Heart right ventricle (tissue), 16 donors: ENCODE data around the gene KRTAP22-1. TPM values are rescaled to one million over a fixed set of nuclear protein-coding genes. Genes with fewer than 3 reads are reported as not detected.

Experiments
- ATAC-seq, 8 donors: fragments of 200-7000 bp; cut with Tn5 transposase; one replicate each; pipeline ENCODE4 v1.9.1; 2020; ENCODE audit warnings: mild to moderate bottlenecking in 8 of 8, moderate library complexity in 8 of 8, moderate number of reproducible peaks in 1 of 8
- DNase-seq, 2 donors: peaks; one replicate each; pipeline ENCODE4 v3.0.0-alpha.2; 2020
- H3K27ac ChIP-seq, 10 donors: fragments of 200-600 bp; sonication (generic) in 2 of 10; one replicate each; pipeline versions ENCODE4 v1.5.0 to v1.8.0; 2020 to 2022; ENCODE audit warnings: mild to moderate bottlenecking in 3 of 10
- H3K27me3 ChIP-seq, 7 donors: fragments of 200-600 bp; one replicate each; pipeline ENCODE4 v1.8.0; 2021 to 2022; ENCODE audit warnings: mild to moderate bottlenecking in 2 of 7
- H3K36me3 ChIP-seq, 9 donors: fragments of 200-600 bp; sonication (generic) in 1 of 9; one replicate each; pipeline versions ENCODE4 v1.5.0 to v1.8.0; 2020 to 2022; ENCODE audit warnings: mild to moderate bottlenecking in 2 of 9
- H3K4me1 ChIP-seq, 9 donors: fragments of 200-600 bp; sonication (generic) in 1 of 9; one replicate each; pipeline versions ENCODE4 v1.5.0 to v1.8.0; 2020 to 2022; ENCODE audit warnings: mild to moderate bottlenecking in 4 of 9
- H3K4me3 ChIP-seq, 10 donors: fragments of 200-600 bp; sonication (generic) in 2 of 10; one replicate each; pipeline versions ENCODE4 v1.5.0 to v1.8.0; 2020 to 2022; ENCODE audit warnings: mild to moderate bottlenecking in 7 of 10, moderate library complexity in 2 of 10
- H3K9me3 ChIP-seq, 11 donors: fragments of 200-600 bp in 10 of 11; sonication (generic) in 2 of 11; one replicate each; pipeline versions ENCODE4 v1.5.0 to v1.8.0; 2013 to 2022; ENCODE audit warnings: mild to moderate bottlenecking in 2 of 11, control low read depth in 1 of 11, moderate library complexity in 1 of 11
- CTCF ChIP-seq, 9 donors: fragments of 200-600 bp; sonication (generic) in 2 of 9; IDR thresholded peaks; one replicate each; pipeline versions ENCODE4 v1.5.0 to v1.8.0; 2021 to 2022; ENCODE audit warnings: antibody characterized with exemption in 9 of 9, mild to moderate bottlenecking in 5 of 9, moderate library complexity in 1 of 9
- WGBS, 2 donors: extraction: QIAGEN DNeasy Blood & Tissue Kit; methylation state at CpG; one replicate each; pipeline ENCODE4 v1.1.7; 2013; ENCODE audit warnings: inconsistent platforms in 1 of 2; 5-methylcytosine and 5-hydroxymethylcytosine counted together
- intact Hi-C, 10 donors: fragments of 100-400 bp; cut with DNase I; formaldehyde crosslinking; loops; one replicate each; pipeline versions ENCODE4 v1.11.1 to v1.14.2; 2022
- polyA plus RNA-seq, 2 donors: library from polyadenylated mRNA; stranded (reverse); fragments of 200-250 nt; gene quantifications; one replicate each; pipeline ENCODE4 v1.2.3, GENCODE V29; 2013
- total RNA-seq, 10 donors: library from RNA; stranded (reverse); fragmentation: NEBNext Ultra II Directional in 3 of 10; extraction: Animal tissue kit (Norgen Biotek cat#: 25700) in 3 of 10; gene quantifications; one replicate each; pipeline versions ENCODE4 v1.2.1 to v1.2.4, GENCODE V29; 2021 to 2023
- donor health status: Arrhythmogenic right ventricular cardiomyopathy.
- donor health status: ischemic (EF 13 %, LVEDD 7.1; RV severe dilation, severe dysfunction).
- donor health status: healthy with polysubstance abuse.
- donor health status: DM: no; HTN: yes; CAD: no.
- donor health status: DM: no; HTN: no; CAD: no.
- donor health status: ischemic (EF 25% LVEDD 6.9; RV normal size, moderate dysfunction).
- donor health status: ischemic (EF 25% LVEDD 5.7; RV mildly dilated, moderate dysfunction).
- donor health status: healthy.
- donor health status: DM: yes; HTN: yes; CAD: no.
- donor health status: Ischemic cardiomyopathy.
- donor health status: ischemic (EF 35%, LVEDD 5.7; RV mildly dilated, moderate dysfunction).
- donor health status: nonischemic (EF 11% LVEDD 7.7; RV severe dilation, severe dysfunction).
- donor health status: DM: yes; HTN: yes; CAD: no.
- donor health status: PGD.
- donor health status: ischemic (EF 29% LVEDD 5.4; RV normal size, mild dysfunction).
- donor health status: nonischemic (EF 23%, LVEDD 6.1; RV moderate dilation, normal function).

The KRTAP22-1 gene
- total and polyA plus RNA-seq, 12 donors, result not detected

GRCh38 chr21:30629200-30629599 lies 28.3 kb downstream of the KRTAP22-1 start:
- TF ChIP-seq CTCF (IDR thresholded peaks at IDR 0.05), result no peak
- no peaks in the 10 kb centered on the region for H3K36me3 ChIP-seq
- H3K4me3 ChIP-seq, result no peak overlapping the region
- 18 to 26% methylated on average over 1 of the region's 1 CpG for WGBS, 2 donors
- H3K4me1 ChIP-seq, result no peaks in the 10 kb centered on the region
- H3K9me3 ChIP-seq, result peaks cover 0 to 11% (median 0%) of the 10 kb centered on the region in 11 donors
- ATAC-seq (no peak), DNase-seq (no peak)
- H3K27ac ChIP-seq, result no peak overlapping the region
- H3K27me3 ChIP-seq, result no peaks in the 10 kb centered on the region
- intact Hi-C loops, result no loop called here

GRCh38 chr21:30634906-30635305 lies 34.0 kb downstream of the KRTAP22-1 start, which contains the start of gene KRTAP20-2:
KRTAP20-2 (plus strand) TSS chr21:30635206; CDS start chr21:30635264, 58 bp downstream.
- H3K27ac ChIP-seq, result no peak within 1 kb of the TSS
- no peak for ATAC-seq
- H3K4me3 ChIP-seq, result no peak within 1 kb of the TSS
- H3K27me3 ChIP-seq, result no peaks in the 10 kb centered on the region
- H3K36me3 ChIP-seq, result no peaks in the 10 kb centered on the region
- DNase-seq, result no peak
- WGBS, 2 donors, result 91 to 92% methylated on average over 1 of the region's 1 CpG
- TF ChIP-seq CTCF (IDR thresholded peaks at IDR 0.05), result no peak
- H3K4me1 ChIP-seq, result no peaks in the 10 kb centered on the region
- H3K9me3 ChIP-seq, result peaks cover 0 to 6% (median 0%) of the 10 kb centered on the region in 11 donors
- intact Hi-C loops, result no loop called here

DNA sequence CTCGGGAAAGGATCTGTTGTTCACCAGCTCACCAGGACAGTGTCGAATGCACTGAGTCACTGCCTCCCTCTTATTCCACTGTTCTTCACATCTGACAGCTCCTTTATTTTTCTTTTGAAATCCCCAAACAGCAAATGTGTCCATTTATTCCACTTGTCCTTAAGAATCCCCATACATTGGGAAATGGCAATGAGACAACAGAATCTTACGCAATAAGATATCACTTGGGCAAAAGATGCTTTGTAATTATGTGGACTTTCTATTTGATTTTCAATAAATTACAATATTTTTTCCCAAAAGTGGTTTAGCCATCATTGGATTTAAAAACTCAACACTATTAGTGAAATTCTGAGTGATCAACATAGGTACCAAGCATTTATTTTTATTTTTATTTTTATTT lies 37.8 kb downstream of the KRTAP22-1 start:
- intact Hi-C loops, result no loop called here
- Histone ChIP-seq H3K36me3 (no peaks in the 10 kb centered on the region), H3K4me1 (no peaks in the 10 kb centered on the region), H3K27ac (no peak overlapping the region), H3K27me3 (no peaks in the 10 kb centered on the region), H3K4me3 (no peak overlapping the region), H3K9me3 (peaks cover 0 to 27% (median 0%) of the 10 kb centered on the region in 11 donors)
- WGBS, 2 donors, result 51 to 62% methylated on average over 3 of the region's 3 CpGs
- DNase-seq, result no peak
- no peak for ATAC-seq
- TF ChIP-seq CTCF (IDR thresholded peaks at IDR 0.05), result no peak

DNA sequence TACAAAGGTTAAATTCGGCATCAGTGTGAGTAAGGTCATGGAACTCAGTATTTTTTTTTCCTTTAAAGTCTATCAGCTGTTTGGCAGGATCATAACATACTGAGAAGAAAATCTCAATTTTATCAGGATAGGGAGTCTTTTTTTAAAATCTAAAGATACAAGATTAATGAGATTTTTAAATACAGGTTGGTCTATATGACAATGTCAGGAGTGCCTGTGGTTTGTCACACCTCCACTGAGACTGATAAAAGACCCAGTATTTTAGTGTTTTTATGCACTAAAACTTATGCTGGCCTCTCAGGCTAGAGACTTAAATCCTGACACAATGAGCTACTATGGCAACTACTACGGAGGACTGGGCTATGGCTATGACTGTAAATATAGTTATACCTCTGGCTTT lies 41.7 kb downstream of the KRTAP22-1 start, which contains the start of gene KRTAP20-3:
Gene KRTAP20-3, plus strand, starts transcription at position 301 of the 400 bp plus-strand sequence.
- H3K27ac ChIP-seq, result no peak within 1 kb of the TSS
- 86 to 87% methylated on average over 2 of the region's 2 CpGs for WGBS, 2 donors
- H3K27me3 ChIP-seq, result no peaks in the 10 kb centered on the region
- H3K4me1 ChIP-seq, result no peaks in the 10 kb centered on the region
- H3K4me3 ChIP-seq, result no peak within 1 kb of the TSS
- H3K36me3 ChIP-seq, result no peaks in the 10 kb centered on the region
- DNase-seq (no peak), ATAC-seq (no peak)
- TF ChIP-seq CTCF (IDR thresholded peaks at IDR 0.05), result no peak
- intact Hi-C loops, result no loop called here
- peaks cover 0 to 27% (median 0%) of the 10 kb centered on the region in 11 donors for H3K9me3 ChIP-seq
